UCSD-AML1 (cell line): Measurements from ENCODE around the gene ISOC2.
A peak's percentile ranks its signal among the peaks of the same experiment; 100 is the strongest.
"Not testable (repeated sequence)": the region's sequence is repeated elsewhere in the genome, so short reads cannot be mapped to it uniquely, and the experiment has no call there.

ENCODE experiments used
- DNase-seq: peaks from one replicate; lab custom pipeline; 2025; ENCODE audit not compliant: unreplicated experiment; lab: John Stamatoyannopoulos, UW

Gene ISOC2

GRCh38 chr19:55460670-55461258 is 678 bp downstream of the ISOC2 start:
- peak; percentile 68 for DNase-seq

GRCh38 chr19:55459950-55460657 is 1.3 kb downstream of the ISOC2 start:
- DNase-seq = no peak

GRCh38 chr19:55459551-55459949 is 1.9 kb downstream of the ISOC2 start:
- DNase-seq = no peak

- no peak for DNase-seq
Observed at GRCh38 chr19:55457683-55458457, 3.6 kb downstream of the ISOC2 start.

- DNase-seq = no peak
Observed at GRCh38 chr19:55456347-55456746, 5.1 kb downstream of the ISOC2 start.

- no peak for DNase-seq
Observed at GRCh38 chr19:55455576-55456235, 5.7 kb downstream of the ISOC2 start.

- DNase-seq = peak; percentile 50
Observed at GRCh38 chr19:55454787-55455243, 6.6 kb downstream of the ISOC2 start.

GRCh38 chr19:55453511-55454260 is 7.8 kb downstream of the ISOC2 start:
- no peak for DNase-seq

- no peak for DNase-seq
Observed at GRCh38 chr19:55452749-55453346, 8.6 kb downstream of the ISOC2 start.

- DNase-seq = no peak
Observed at GRCh38 chr19:55451965-55452748, 9.3 kb downstream of the ISOC2 start.

- no peak for DNase-seq
Observed at GRCh38 chr19:55451163-55451964, 10.1 kb downstream of the ISOC2 start.

- no peak for DNase-seq
Observed at GRCh38 chr19:55449469-55449868, 12.0 kb downstream of the ISOC2 start.

GRCh38 chr19:55448175-55448490 is 13.3 kb downstream of the ISOC2 start:
- DNase-seq = not testable (repeated sequence)

GRCh38 chr19:55447421-55448174 is 13.8 kb downstream of the ISOC2 start:
- no peak for DNase-seq

GRCh38 chr19:55446060-55446459 is 15.4 kb downstream of the ISOC2 start:
- no peak for DNase-seq

GRCh38 chr19:55444646-55445045 is 16.8 kb downstream of the ISOC2 start:
- DNase-seq = no peak

GRCh38 chr19:55443824-55444480 is 17.5 kb downstream of the ISOC2 start:
- no peak for DNase-seq
